H4 (cell line): ENCODE results near the gene ID1. TPM values are rescaled to one million over a fixed set of nuclear protein-coding genes. Genes with fewer than 3 reads are reported as not detected.
"Not testable (repeated sequence)": the region's sequence is repeated elsewhere in the genome, so short reads cannot be mapped to it uniquely, and the experiment has no call there.

Source experiments
- DNase-seq: peaks from one replicate; pipeline ENCODE4 v3.0.0-alpha.2; 2015; ENCODE audit warnings: low spot score
- total RNA-seq: library from RNA; depleted of rRNA; stranded (reverse); fragments of >200 nt; shearing (Covaris generic); gene quantifications from 2 replicates; pipeline ENCODE4 v1.2.3, GENCODE V29; 2014

ID1 gene
- total RNA-seq, 1 experiment from 2014 or later: 410 TPM

GRCh38 chr20:31573555-31574321, 31.4 kb upstream of the ID1 start:
- DNase-seq: peak; percentile 96

- DNase-seq: not testable (repeated sequence)
Measured at GRCh38 chr20:31574986-31575385, 30.1 kb upstream of the ID1 start.

GRCh38 chr20:31576751-31577150, 28.3 kb upstream of the ID1 start:
- DNase-seq: no peak

GRCh38 chr20:31577194-31577593, 27.9 kb upstream of the ID1 start:
- no peak for DNase-seq

- DNase-seq: no peak
Measured at GRCh38 chr20:31578448-31579138, 26.5 kb upstream of the ID1 start.

GRCh38 chr20:31579245-31579644, 25.8 kb upstream of the ID1 start:
- DNase-seq: no peak

GRCh38 chr20:31579941-31580651, 25.0 kb upstream of the ID1 start:
- not testable (repeated sequence) for DNase-seq

GRCh38 chr20:31580706-31581105, 24.4 kb upstream of the ID1 start:
- no peak for DNase-seq

GRCh38 chr20:31581391-31581790, 23.7 kb upstream of the ID1 start:
- no peak for DNase-seq

GRCh38 chr20:31587545-31588389, 17.3 kb upstream of the ID1 start:
- DNase-seq: no peak

- DNase-seq: no peak
Measured at GRCh38 chr20:31590717-31591225, 14.3 kb upstream of the ID1 start.

- peak; percentile 99 for DNase-seq
Measured at GRCh38 chr20:31593221-31594001, 11.7 kb upstream of the ID1 start.

- DNase-seq: no peak
Measured at GRCh38 chr20:31594002-31594557, 11.0 kb upstream of the ID1 start.

GRCh38 chr20:31594558-31595379, 10.3 kb upstream of the ID1 start:
- peak; percentile 50 for DNase-seq

GRCh38 chr20:31595380-31595653, 9.8 kb upstream of the ID1 start:
- no peak for DNase-seq

- peak; percentile 98 for DNase-seq
Measured at GRCh38 chr20:31595654-31596411, 9.3 kb upstream of the ID1 start.

GRCh38 chr20:31596412-31596715, 8.7 kb upstream of the ID1 start:
- not testable (repeated sequence) for DNase-seq

GRCh38 chr20:31596831-31597480, 8.1 kb upstream of the ID1 start:
- DNase-seq: peak; percentile 51

- no peak for DNase-seq
Measured at GRCh38 chr20:31597481-31597855, 7.6 kb upstream of the ID1 start.
